Activated CD4-positive, alpha-beta T cell treated with anti-CD3 and anti-CD28 coated beads, Interleukin-2, amount 10 ng/mL, durations not matched to agents 7 days and 5 days (primary cell): ENCODE measurements around the gene TRIM41. TPM values are rescaled to one million over a fixed set of nuclear protein-coding genes. Genes with fewer than 3 reads are reported as not detected.

Source experiments
- CTCF ChIA-PET: fragments of 350-600 bp; sonication (Branson Sonifier 250); formaldehyde crosslinking; loops from one replicate; lab custom pipeline; 2021; ENCODE audit warnings: antibody characterized with exemption; lab: Charles Lee
- POLR2A ChIA-PET: fragments of 350-600 bp; sonication (Branson Sonifier 250); formaldehyde crosslinking; loops from one replicate; lab custom pipeline; 2021; ENCODE audit warnings: antibody characterized with exemption; lab: Charles Lee
- DNase-seq: peaks from one replicate; pipeline ENCODE4 v3.0.0-alpha.2; 2020
- H3K27ac Mint-ChIP-seq: one replicate; pipeline ENCODE4 v1.8.0; 2021; ENCODE audit warnings: mild to moderate bottlenecking, moderate library complexity, mixed read lengths
- H3K27me3 Mint-ChIP-seq: one replicate; pipeline ENCODE4 v1.8.0; 2021; ENCODE audit warnings: mixed read lengths
- H3K36me3 Mint-ChIP-seq: one replicate; pipeline ENCODE4 v1.8.0; 2021; ENCODE audit warnings: low read depth, mixed read lengths
- H3K4me1 Mint-ChIP-seq: one replicate; pipeline ENCODE4 v1.8.0; 2021; ENCODE audit warnings: mixed read lengths
- H3K4me3 Mint-ChIP-seq: one replicate; pipeline ENCODE4 v1.8.0; 2021; ENCODE audit warnings: mild to moderate bottlenecking, moderate library complexity, mixed read lengths
- H3K9me3 Mint-ChIP-seq: one replicate; pipeline ENCODE4 v1.8.0; 2021; ENCODE audit warnings: mixed read lengths
- total RNA-seq, 2 experiments: library from RNA; stranded (reverse); gene quantifications; one replicate each; pipeline ENCODE4 v1.2.3, GENCODE V29; 2021

TRIM41 gene
- total RNA-seq, 2 experiments from 2014 or later: 34.7 to 36.9 TPM

DNA sequence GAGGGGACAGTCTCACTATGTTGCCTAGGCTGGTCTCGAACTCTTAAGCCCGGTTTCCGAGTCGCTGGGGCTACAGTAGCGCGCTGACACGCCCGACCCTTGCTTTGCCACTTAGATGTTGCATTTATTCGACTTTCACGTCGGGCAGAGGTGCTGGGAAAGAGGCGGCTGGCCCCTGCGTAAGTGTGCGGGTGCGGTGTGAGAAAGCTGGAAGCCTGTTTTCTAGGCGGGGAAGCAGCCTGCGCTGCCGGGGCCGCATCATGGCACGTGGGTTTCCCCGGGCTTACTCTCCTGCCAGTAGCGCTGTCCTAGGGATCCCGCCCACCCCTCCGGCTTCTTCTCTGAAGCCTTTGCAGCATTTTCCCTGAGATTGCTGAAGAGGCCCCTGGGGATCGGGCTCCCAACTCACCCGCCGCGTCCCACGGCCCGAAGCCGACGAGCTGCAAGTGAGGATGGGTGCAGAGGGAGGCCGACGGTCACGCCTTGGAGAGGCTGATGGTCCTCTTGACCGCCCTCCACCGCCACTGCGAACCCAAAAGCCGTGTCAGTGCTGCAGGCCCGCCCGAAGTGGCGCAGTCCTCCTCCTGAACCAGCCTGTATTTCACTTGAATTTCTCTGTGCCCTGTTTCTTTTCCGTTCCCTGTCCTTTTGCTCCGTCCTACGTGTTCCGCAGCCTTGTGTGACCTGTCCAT, 5.8 kb upstream of the TRIM41 start:
- Mint-ChIP-seq H3K4me3 (peak overlapping the region; percentile 80), H3K9me3 (no peaks in the 10 kb centered on the region), H3K27me3 (peaks cover 4% of the 10 kb centered on the region), H3K36me3 (no peaks in the 10 kb centered on the region), H3K27ac (peak overlapping the region; percentile 95), H3K4me1 (peaks cover 55% of the 10 kb centered on the region)
- CTCF ChIA-PET: interaction anchor here (1.0 to 2.2 kb wide), 4 partner anchors 10 to 33 kb away, joined by 3 to 11 read pairs (median 4); partner anchors contain the start of gene TRIM7
- peak; percentile 49 for DNase-seq
- POLR2A ChIA-PET: no interaction called here

- Mint-ChIP-seq H3K27ac (peak overlapping the region; percentile 95), H3K4me1 (peaks cover 57% of the 10 kb centered on the region), H3K9me3 (no peaks in the 10 kb centered on the region), H3K36me3 (no peaks in the 10 kb centered on the region), H3K4me3 (peak overlapping the region; percentile 80), H3K27me3 (peaks cover 5% of the 10 kb centered on the region)
- ChIA-PET CTCF (interaction anchor here (1.0 to 2.2 kb wide), 4 partner anchors 10 to 33 kb away, joined by 3 to 11 read pairs (median 4); partner anchors contain the start of gene TRIM7), POLR2A (no interaction called here)
- DNase-seq: peak; percentile 43
Observed at GRCh38 chr5:181217803-181218062, 5.3 kb upstream of the TRIM41 start.

GRCh38 chr5:181218795-181219124, 4.3 kb upstream of the TRIM41 start:
- peaks cover 5% of the 10 kb centered on the region for H3K27me3 Mint-ChIP-seq
- DNase-seq: no peak
- peaks cover 59% of the 10 kb centered on the region for H3K4me1 Mint-ChIP-seq
- peak overlapping the region; percentile 95 for H3K27ac Mint-ChIP-seq
- H3K9me3 Mint-ChIP-seq: no peaks in the 10 kb centered on the region
- H3K36me3 Mint-ChIP-seq: peaks cover 3% of the 10 kb centered on the region
- H3K4me3 Mint-ChIP-seq: peak overlapping the region; percentile 80
- ChIA-PET POLR2A (no interaction called here), CTCF (no interaction called here)

GRCh38 chr5:181219262-181220177, 3.6 kb upstream of the TRIM41 start:
- DNase-seq: no peak
- H3K36me3 Mint-ChIP-seq: peaks cover 3% of the 10 kb centered on the region
- ChIA-PET POLR2A (no interaction called here), CTCF (no interaction called here)
- no peaks in the 10 kb centered on the region for H3K9me3 Mint-ChIP-seq
- peaks cover 5% of the 10 kb centered on the region for H3K27me3 Mint-ChIP-seq
- peak overlapping the region; percentile 19 for H3K27ac Mint-ChIP-seq
- H3K4me3 Mint-ChIP-seq: peak overlapping the region; percentile 51
- H3K4me1 Mint-ChIP-seq: peaks cover 66% of the 10 kb centered on the region

- H3K9me3 Mint-ChIP-seq: no peaks in the 10 kb centered on the region
- no peak overlapping the region for H3K4me3 Mint-ChIP-seq
- DNase-seq: no peak
- POLR2A ChIA-PET: no interaction called here
- H3K4me1 Mint-ChIP-seq: peaks cover 72% of the 10 kb centered on the region
- H3K36me3 Mint-ChIP-seq: peaks cover 3% of the 10 kb centered on the region
- H3K27me3 Mint-ChIP-seq: peaks cover 5% of the 10 kb centered on the region
- peak overlapping the region; percentile 11 for H3K27ac Mint-ChIP-seq
- CTCF ChIA-PET: interaction anchor here (1.0 kb wide), 1 partner anchor 13 kb away, joined by 5 read pairs; no protein-coding TSS in a partner anchor
Observed at GRCh38 chr5:181220178-181220515, 2.9 kb upstream of the TRIM41 start.

GRCh38 chr5:181221105-181221791, 1.8 kb upstream of the TRIM41 start:
- ChIA-PET POLR2A (no interaction called here), CTCF (interaction anchor here (1.0 to 2.6 kb wide), 7 partner anchors 12 to 53 kb away, joined by 3 to 13 read pairs (median 5); no protein-coding TSS in a partner anchor)
- H3K27me3 Mint-ChIP-seq: peaks cover 5% of the 10 kb centered on the region
- H3K4me1 Mint-ChIP-seq: peaks cover 78% of the 10 kb centered on the region
- peaks cover 3% of the 10 kb centered on the region for H3K36me3 Mint-ChIP-seq
- H3K9me3 Mint-ChIP-seq: no peaks in the 10 kb centered on the region
- H3K4me3 Mint-ChIP-seq: peak overlapping the region; percentile 97
- H3K27ac Mint-ChIP-seq: peak overlapping the region; percentile 99
- DNase-seq: peak; percentile 55

GRCh38 chr5:181221792-181222629, 1.1 kb upstream of the TRIM41 start:
- Mint-ChIP-seq H3K4me1 (peaks cover 77% of the 10 kb centered on the region), H3K27me3 (peaks cover 5% of the 10 kb centered on the region), H3K36me3 (peaks cover 4% of the 10 kb centered on the region), H3K9me3 (no peaks in the 10 kb centered on the region), H3K27ac (peak overlapping the region; percentile 99), H3K4me3 (peak overlapping the region; percentile 97)
- CTCF ChIA-PET: interaction anchor here (1.1 to 2.6 kb wide), 10 partner anchors 9 to 54 kb away, joined by 3 to 13 read pairs (median 5); partner anchors contain the start of gene RACK1
- peak; percentile 92 for DNase-seq
- POLR2A ChIA-PET: no interaction called here

DNA sequence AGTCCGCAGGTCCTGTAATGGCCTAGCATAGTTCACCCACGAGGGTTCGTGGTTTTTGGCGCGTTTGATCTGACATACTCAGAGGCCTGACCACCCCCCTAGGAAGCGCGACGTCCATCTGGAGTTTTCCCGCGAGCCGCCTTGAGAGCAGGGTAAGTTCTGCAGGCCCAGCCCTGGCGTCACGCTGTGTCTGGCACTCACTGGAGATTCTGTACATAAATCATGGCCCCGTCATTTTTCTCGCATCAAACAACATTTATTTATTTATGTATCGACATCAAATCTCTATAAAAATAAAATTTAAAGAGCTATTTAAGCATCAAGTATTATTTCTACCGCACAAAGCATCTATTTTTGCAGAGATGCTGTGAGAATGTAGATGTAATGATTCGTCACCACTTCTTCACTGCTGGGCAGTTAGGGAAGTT, 437 bp upstream of the TRIM41 start:
- H3K27ac Mint-ChIP-seq: peak overlapping the region; percentile 99
- no peak for DNase-seq

GRCh38 chr5:181223729-181224389, 778 bp downstream of the TRIM41 start:
- no peaks in the 10 kb centered on the region for H3K9me3 Mint-ChIP-seq
- peak; percentile 61 for DNase-seq
- H3K36me3 Mint-ChIP-seq: peaks cover 5% of the 10 kb centered on the region
- peak overlapping the region; percentile 99 for H3K27ac Mint-ChIP-seq
- H3K4me1 Mint-ChIP-seq: peaks cover 64% of the 10 kb centered on the region
- peak overlapping the region; percentile 97 for H3K4me3 Mint-ChIP-seq
- POLR2A ChIA-PET: interaction anchor here (0.7 to 2.1 kb wide), 4 partner anchors 11 to 40 kb away, joined by 3 to 10 read pairs (median 4); partner anchors contain the start of genes RACK1 and TRIM52
- CTCF ChIA-PET: interaction anchor here (0.6 to 2.6 kb wide), 6 partner anchors 9 to 51 kb away, joined by 3 to 13 read pairs (median 4); partner anchors contain the start of gene RACK1
- H3K27me3 Mint-ChIP-seq: peaks cover 5% of the 10 kb centered on the region

More for the DNA sequence above, 437 bp upstream of the TRIM41 start:
- Mint-ChIP-seq H3K36me3 (peaks cover 5% of the 10 kb centered on the region), H3K4me1 (peaks cover 73% of the 10 kb centered on the region), H3K4me3 (peak overlapping the region; percentile 97), H3K9me3 (no peaks in the 10 kb centered on the region), H3K27me3 (peaks cover 5% of the 10 kb centered on the region)
- POLR2A ChIA-PET: no interaction called here
- CTCF ChIA-PET: interaction anchor here (1.1 to 2.6 kb wide), 9 partner anchors 9 to 39 kb away, joined by 3 to 13 read pairs (median 6); partner anchors contain the start of gene RACK1

GRCh38 chr5:181224390-181225229, 1.5 kb downstream of the TRIM41 start:
- CTCF ChIA-PET: interaction anchor here (0.9 to 1.2 kb wide), 3 partner anchors 27 to 52 kb away, joined by 3 to 4 read pairs (median 3); no protein-coding TSS in a partner anchor
- Mint-ChIP-seq H3K36me3 (peaks cover 12% of the 10 kb centered on the region), H3K4me1 (peaks cover 67% of the 10 kb centered on the region), H3K27me3 (peaks cover 5% of the 10 kb centered on the region), H3K27ac (peak overlapping the region; percentile 99), H3K4me3 (peak overlapping the region; percentile 97), H3K9me3 (no peaks in the 10 kb centered on the region)
- POLR2A ChIA-PET: interaction anchor here (0.7 to 2.1 kb wide), 2 partner anchors 10 to 40 kb away, joined by 3 to 10 read pairs; no protein-coding TSS in a partner anchor
- DNase-seq: no peak
